HFF-Myc (cell line): Measurements from ENCODE around the gene PSME4.
"Not testable (repeated sequence)": the region's sequence is repeated elsewhere in the genome, so short reads cannot be mapped to it uniquely, and the experiment has no call there.

Source experiments
- DNase-seq: peaks from one replicate; pipeline ENCODE4 v3.0.0-alpha.2; 2011; ENCODE audit warnings: low read depth; ENCODE audit errors: extremely low read depth
- H3K4me3 ChIP-seq: replicated peaks from 2 replicates; pipeline ENCODE4 v1.5.1; 2011; ENCODE audit warnings: low read depth, mild to moderate bottlenecking, control low read depth, low read length
- TF ChIP-seq, protein P1 (sequence below): IDR thresholded peaks from 2 replicates; pipeline ENCODE4 v1.5.1; 2012; ENCODE audit warnings: mild to moderate bottlenecking, low read depth, low read length, control low read depth; ENCODE audit errors: missing control alignments

Gene PSME4

DNA sequence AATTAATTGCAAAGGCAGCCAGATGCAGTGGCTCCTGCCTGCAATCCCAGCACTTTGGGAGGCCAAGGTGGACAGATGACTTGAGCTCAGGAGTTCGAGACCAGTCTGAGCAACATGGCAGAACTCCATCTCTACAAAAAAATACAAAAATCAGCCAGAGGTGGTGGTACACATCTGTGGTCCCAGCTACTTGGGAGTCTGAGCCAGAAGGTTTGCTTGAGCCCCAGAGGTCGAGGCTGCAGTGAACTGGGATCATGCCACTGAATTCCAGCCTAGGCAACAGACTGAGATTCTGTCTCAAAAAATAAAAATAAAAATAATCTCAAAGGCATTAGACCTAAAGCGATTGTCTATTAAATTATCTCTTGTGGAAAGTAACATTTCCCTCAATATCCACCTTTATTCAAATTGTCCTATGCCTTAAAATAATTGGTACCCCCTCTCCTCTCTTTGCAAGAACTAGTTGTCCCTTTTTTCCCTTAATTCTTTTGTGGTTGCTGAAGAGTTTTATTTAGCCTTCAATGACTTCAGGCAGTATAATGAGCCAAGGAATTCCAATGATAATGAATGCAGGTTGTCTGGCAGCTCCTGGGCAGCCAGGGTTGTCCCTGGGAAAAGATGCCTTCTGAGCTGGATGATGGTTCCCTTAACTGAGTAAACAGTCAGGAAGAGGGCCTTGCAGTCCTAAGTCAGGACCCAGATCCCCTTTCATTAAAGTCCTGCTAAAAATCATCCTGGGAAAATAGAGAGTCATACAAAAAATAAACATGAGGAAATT lies 143.2 kb downstream of the PSME4 start:
- TF ChIP-seq, protein P1, sequence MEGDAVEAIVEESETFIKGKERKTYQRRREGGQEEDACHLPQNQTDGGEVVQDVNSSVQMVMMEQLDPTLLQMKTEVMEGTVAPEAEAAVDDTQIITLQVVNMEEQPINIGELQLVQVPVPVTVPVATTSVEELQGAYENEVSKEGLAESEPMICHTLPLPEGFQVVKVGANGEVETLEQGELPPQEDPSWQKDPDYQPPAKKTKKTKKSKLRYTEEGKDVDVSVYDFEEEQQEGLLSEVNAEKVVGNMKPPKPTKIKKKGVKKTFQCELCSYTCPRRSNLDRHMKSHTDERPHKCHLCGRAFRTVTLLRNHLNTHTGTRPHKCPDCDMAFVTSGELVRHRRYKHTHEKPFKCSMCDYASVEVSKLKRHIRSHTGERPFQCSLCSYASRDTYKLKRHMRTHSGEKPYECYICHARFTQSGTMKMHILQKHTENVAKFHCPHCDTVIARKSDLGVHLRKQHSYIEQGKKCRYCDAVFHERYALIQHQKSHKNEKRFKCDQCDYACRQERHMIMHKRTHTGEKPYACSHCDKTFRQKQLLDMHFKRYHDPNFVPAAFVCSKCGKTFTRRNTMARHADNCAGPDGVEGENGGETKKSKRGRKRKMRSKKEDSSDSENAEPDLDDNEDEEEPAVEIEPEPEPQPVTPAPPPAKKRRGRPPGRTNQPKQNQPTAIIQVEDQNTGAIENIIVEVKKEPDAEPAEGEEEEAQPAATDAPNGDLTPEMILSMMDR = no peak
- no peak for DNase-seq
- H3K4me3 ChIP-seq = no peak overlapping the region

DNA sequence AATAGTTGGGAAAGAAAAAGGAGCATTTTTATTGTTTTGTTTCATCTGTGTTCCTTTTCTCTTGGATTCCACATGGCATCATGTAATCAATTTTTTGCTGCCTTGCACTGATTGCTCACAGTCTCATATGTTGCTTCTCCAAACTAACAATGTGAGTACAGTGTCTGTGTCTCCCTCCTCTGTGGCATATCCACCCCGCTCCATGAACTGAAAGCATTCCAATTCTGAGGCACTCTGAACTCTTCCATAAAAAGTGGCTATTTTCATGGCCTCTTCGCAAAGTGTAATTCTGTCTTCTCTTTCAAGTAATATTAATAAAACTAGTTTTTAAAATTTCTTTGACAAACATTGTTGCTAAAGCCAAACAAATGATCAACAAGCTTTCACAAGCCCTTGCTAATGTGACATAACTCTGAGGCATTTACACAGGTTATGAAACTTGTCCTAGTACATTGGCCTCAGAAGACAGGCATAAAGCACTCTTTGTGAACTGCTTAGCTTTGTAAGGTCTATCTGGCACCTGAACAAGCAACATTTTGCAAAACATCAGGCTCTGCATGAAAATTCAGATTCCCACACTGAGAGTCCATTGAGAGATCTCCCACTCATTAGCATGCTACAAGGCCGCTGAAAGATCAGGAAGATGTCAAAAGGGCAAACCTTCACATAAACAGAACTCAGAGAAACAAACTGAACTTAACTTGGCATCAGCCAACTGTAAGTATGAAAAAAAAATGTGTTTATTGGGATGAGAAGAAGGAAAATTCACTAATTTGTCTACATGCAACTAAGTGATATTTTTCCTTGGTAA lies 144.0 kb downstream of the PSME4 start:
- no peak for DNase-seq

DNA sequence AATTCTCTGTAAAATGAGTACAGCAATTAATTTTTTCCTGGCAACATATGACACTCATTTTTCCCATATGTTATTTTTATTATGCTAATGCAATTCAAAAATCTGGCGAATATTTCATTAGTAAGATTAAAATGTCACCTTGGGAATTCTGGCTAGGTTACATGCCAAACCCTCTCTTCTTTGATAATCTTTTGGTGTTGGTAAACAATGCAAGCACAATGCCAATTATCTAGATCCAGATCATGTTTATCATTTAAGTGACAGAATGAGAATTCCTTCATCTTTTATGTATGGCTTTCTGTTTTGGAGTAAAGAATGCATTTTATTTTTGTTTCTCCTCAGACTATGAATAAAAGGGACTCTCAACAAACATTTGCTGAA lies 144.8 kb downstream of the PSME4 start:
- DNase-seq = no peak
- H3K4me3 ChIP-seq = no peak overlapping the region
- TF ChIP-seq, protein P1 = no peak

More for the DNA sequence above, 144.0 kb downstream of the PSME4 start:
- TF ChIP-seq, protein P1 = no peak
- no peak overlapping the region for H3K4me3 ChIP-seq

DNA sequence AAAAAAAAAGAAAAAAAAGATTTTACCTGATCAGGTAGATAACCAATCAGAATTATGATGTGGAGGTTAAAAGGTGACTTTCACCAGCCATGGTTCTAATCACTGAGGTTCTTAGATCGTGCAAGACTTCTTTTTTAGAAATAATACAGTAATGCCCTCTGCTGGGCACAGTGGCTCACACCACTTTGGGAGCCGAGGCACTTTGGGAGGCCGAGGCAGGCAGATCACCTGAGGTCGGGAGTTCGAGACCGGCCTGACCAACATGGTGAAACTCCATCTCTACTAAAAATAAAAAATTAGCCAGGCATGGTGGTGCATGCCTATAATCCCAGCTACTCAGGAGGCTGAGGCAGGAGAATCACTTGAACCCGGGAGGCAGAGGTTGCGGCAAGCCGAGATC lies 147.2 kb downstream of the PSME4 start:
- not testable (repeated sequence) for DNase-seq

DNA sequence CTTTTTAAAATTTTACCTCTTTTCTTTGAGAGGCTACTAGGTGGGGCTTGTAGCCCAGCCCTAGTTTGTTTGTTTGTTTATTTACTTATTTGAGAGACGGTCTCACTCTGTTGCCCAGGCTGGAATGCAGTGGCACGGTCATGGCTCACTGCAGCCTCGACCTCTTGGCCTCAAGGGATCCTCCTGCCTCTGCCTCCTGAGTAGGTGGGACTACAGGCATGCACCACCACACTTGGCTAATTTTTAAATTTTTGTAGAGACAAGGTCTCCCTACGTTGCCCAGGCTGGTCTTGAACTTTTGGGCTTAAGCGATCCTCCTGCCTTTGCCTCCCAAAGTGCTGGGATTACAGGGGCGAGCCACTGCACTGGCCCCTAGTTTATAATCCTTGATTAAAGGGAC lies 149.0 kb downstream of the PSME4 start:
- no peak overlapping the region for H3K4me3 ChIP-seq
- DNase-seq = no peak
- TF ChIP-seq, protein P1 = no peak

More for the DNA sequence above, 147.2 kb downstream of the PSME4 start:
- H3K4me3 ChIP-seq = not testable (repeated sequence)

DNA sequence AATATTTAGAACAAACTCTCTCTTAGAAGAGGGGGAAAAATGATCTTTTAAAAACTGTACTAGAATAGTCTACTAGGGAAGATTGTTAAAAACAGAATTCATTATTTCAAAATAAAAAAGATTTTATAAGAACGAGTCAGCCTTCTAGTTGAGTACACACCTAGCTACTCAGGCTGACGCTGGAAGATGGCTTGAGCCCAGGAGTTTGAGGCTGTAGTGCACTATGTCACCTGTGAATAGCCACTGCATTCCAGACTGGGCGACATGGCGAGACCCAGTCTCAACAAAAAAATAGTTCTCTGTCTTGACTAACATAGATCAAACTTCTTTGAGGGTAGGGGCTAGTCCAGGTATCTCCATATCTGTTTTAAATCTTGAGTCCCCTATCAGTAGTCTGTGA lies 150.1 kb downstream of the PSME4 start:
- TF ChIP-seq, protein P1 = no peak
- H3K4me3 ChIP-seq = no peak overlapping the region
- DNase-seq = no peak

DNA sequence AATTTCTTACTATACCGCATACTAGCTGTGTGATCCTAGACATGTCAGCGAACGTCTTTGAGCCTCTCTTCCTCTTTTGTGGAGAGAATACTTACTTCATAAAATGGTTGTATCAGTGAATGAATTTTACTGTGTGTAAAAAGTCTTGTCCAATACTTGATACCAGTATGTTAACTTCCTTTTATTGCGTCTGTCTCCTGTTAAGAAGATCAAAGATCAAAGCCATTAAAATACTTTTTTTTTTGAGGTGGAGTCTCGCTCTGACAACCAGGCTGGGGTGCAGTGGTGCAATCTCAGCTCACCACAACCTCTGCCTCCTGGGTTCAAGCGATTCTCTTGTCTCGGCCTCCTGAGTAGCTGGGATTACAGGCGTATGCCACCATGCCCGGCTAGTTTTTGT lies 150.7 kb downstream of the PSME4 start:
- no peak for DNase-seq
- no peak overlapping the region for H3K4me3 ChIP-seq
- TF ChIP-seq, protein P1 = no peak
